Peyer's patch (tissue), 4 donors: ENCODE data around the gene RFNG.

ENCODE experiments used
- CTCF ChIP-seq, 6 experiments: fragments of 450-650 bp in 4 of 6; fragments of 200-600 bp in 2 of 6; sonication (generic) in 1 of 6; IDR thresholded peaks; one replicate each; pipeline ENCODE4 v1.5.1; 2017 to 2019; ENCODE audit warnings: antibody characterized with exemption in 6 of 6, mild to moderate bottlenecking in 3 of 6, moderate library complexity in 1 of 6
- POLR2A ChIP-seq, 2 donors: fragments of 450-650 bp; IDR thresholded peaks; one replicate each; pipeline ENCODE4 v1.5.1; 2017; ENCODE audit warnings: antibody characterized with exemption in 2 of 2, mild to moderate bottlenecking in 2 of 2, moderate library complexity in 2 of 2

- no peak for TF ChIP-seq CTCF (IDR thresholded peaks at IDR 0.05)
- TF ChIP-seq POLR2A (IDR thresholded peaks at IDR 0.05), result no peak
Measured at GRCh38 chr17:82053556-82054263, 2.1 kb upstream of the RFNG start.
